Natural killer cell (primary cell): ENCODE data around the gene RAB5A. TPM values are rescaled to one million over a fixed set of nuclear protein-coding genes. Genes with fewer than 3 reads are reported as not detected.

Experiments
- ATAC-seq, 3 donors: fragments of 150-1000 bp in 2 of 3; fragments of 200-7000 bp in 1 of 3; cut with Tn5 transposase; 1 replicate in 1 of 3; 2 replicates in 2 of 3; pipeline ENCODE4 v1.10.0; 2021; ENCODE audit warnings: mild to moderate bottlenecking in 2 of 3, moderate library complexity in 2 of 3
- DNase-seq, 2 donors: peaks; one replicate each; pipeline versions ENCODE4 v3.0.0 to v3.0.0-alpha.2; 2013 to 2021; ENCODE audit warnings: mixed read lengths in 1 of 2
- H3K27ac ChIP-seq: one replicate; pipeline ENCODE4 v1.5.1; 2013; ENCODE audit warnings: mild to moderate bottlenecking, low read length
- H3K27me3 ChIP-seq: one replicate; pipeline ENCODE4 v1.6.1; 2013; ENCODE audit warnings: low read length; ENCODE audit not compliant: control insufficient read depth, insufficient read depth
- H3K36me3 ChIP-seq: one replicate; pipeline ENCODE4 v1.6.1; 2013; ENCODE audit warnings: low read length; ENCODE audit not compliant: control insufficient read depth, insufficient read depth
- H3K4me1 ChIP-seq: one replicate; pipeline ENCODE4 v1.6.1; 2013; ENCODE audit warnings: low read length; ENCODE audit not compliant: control insufficient read depth, insufficient read depth
- H3K4me3 ChIP-seq: one replicate; pipeline ENCODE4 v1.5.1; 2013; ENCODE audit warnings: low read length
- H3K9me3 ChIP-seq: one replicate; pipeline ENCODE4 v1.6.1; 2013; ENCODE audit warnings: low read length; ENCODE audit not compliant: control insufficient read depth, insufficient read depth
- H3K27ac Mint-ChIP-seq, 2 donors: one replicate each; pipeline ENCODE4 v1.8.0; 2022; ENCODE audit warnings: mild to moderate bottlenecking in 2 of 2, mixed read lengths in 2 of 2, moderate library complexity in 1 of 2
- H3K27me3 Mint-ChIP-seq, 2 donors: one replicate each; pipeline ENCODE4 v1.8.0; 2022; ENCODE audit warnings: low read depth in 2 of 2, mixed read lengths in 2 of 2
- H3K36me3 Mint-ChIP-seq: one replicate; pipeline ENCODE4 v1.8.0; 2022; ENCODE audit warnings: mixed read lengths
- H3K4me1 Mint-ChIP-seq, 2 donors: one replicate each; pipeline ENCODE4 v1.8.0; 2022; ENCODE audit warnings: mixed read lengths in 2 of 2
- H3K4me3 Mint-ChIP-seq: one replicate; pipeline ENCODE4 v1.8.0; 2022; ENCODE audit warnings: mild to moderate bottlenecking, moderate library complexity, mixed read lengths
- H3K9me3 Mint-ChIP-seq, 2 donors: one replicate each; pipeline ENCODE4 v1.8.0; 2022; ENCODE audit warnings: mixed read lengths in 2 of 2
- CTCF ChIP-seq: fragments of 200-600 bp; IDR thresholded peaks from one replicate; pipeline ENCODE4 v1.8.0; 2022; ENCODE audit warnings: antibody characterized with exemption
- WGBS: methylation state at CpG from one replicate; pipeline ENCODE4 v1.1.7; 2013; ENCODE audit warnings: missing lambda C conversion rate; ENCODE audit not compliant: insufficient coverage; 5-methylcytosine and 5-hydroxymethylcytosine counted together
- intact Hi-C: fragments of 100-400 bp; cut with micrococcal nuclease; formaldehyde crosslinking; loops from one replicate; pipeline ENCODE4 v1.14.2; 2022
- total RNA-seq, 4 donors: library from RNA; stranded (reverse); fragments of 120-200 nt in 1 of 4; gene quantifications; one replicate each; pipeline versions ENCODE4 v1.2.3 to v1.2.4, GENCODE V29; 2013 to 2022

The RAB5A gene
- total RNA-seq, 3 donors from 2014 or later (not counting 1 experiment from before 2014, with no cell fraction given) = 102 to 109 (median 102) TPM

- Histone ChIP-seq H3K36me3 (no peaks in the 10 kb centered on the region), H3K4me3 (no peak overlapping the region), H3K4me1 (no peaks in the 10 kb centered on the region), H3K27me3 (no peaks in the 10 kb centered on the region), H3K9me3 (no peaks in the 10 kb centered on the region), H3K27ac (no peak overlapping the region)
- H3K9me3 Mint-ChIP-seq = no peaks in the 10 kb centered on the region
- ATAC-seq (no peak), DNase-seq (no peak)
- intact Hi-C loops = no loop called here
- no peak for TF ChIP-seq CTCF
- no peaks in the 10 kb centered on the region for H3K4me1 Mint-ChIP-seq
- no peaks in the 10 kb centered on the region for H3K36me3 Mint-ChIP-seq
- WGBS = 100% methylated on average over 1 of the region's 2 CpGs
- H3K27ac Mint-ChIP-seq = no peak overlapping the region
- no peaks in the 10 kb centered on the region for H3K27me3 Mint-ChIP-seq
- no peak overlapping the region for H3K4me3 Mint-ChIP-seq
Measured at GRCh38 chr3:20022954-20023622, 76.2 kb downstream of the RAB5A start.

- Histone ChIP-seq H3K36me3 (no peaks in the 10 kb centered on the region), H3K27ac (no peak overlapping the region), H3K4me1 (no peaks in the 10 kb centered on the region), H3K9me3 (no peaks in the 10 kb centered on the region), H3K4me3 (no peak overlapping the region), H3K27me3 (no peaks in the 10 kb centered on the region)
- H3K4me1 Mint-ChIP-seq = no peaks in the 10 kb centered on the region
- 96% methylated on average over 2 of the region's 2 CpGs for WGBS
- intact Hi-C loops = no loop called here
- H3K4me3 Mint-ChIP-seq = no peak overlapping the region
- no peak for TF ChIP-seq CTCF
- no peak for DNase-seq
- ATAC-seq = no peak
- no peaks in the 10 kb centered on the region for H3K27me3 Mint-ChIP-seq
- no peak overlapping the region for H3K27ac Mint-ChIP-seq
- no peaks in the 10 kb centered on the region for H3K36me3 Mint-ChIP-seq
- no peaks in the 10 kb centered on the region for H3K9me3 Mint-ChIP-seq
Measured at GRCh38 chr3:20023623-20024405, 76.9 kb downstream of the RAB5A start.

GRCh38 chr3:20027136-20027535, 80.2 kb downstream of the RAB5A start:
- H3K4me3 Mint-ChIP-seq = no peak overlapping the region

More at GRCh38 chr3:20027136-20027535, 80.2 kb downstream of the RAB5A start:
- TF ChIP-seq CTCF = no peak
- intact Hi-C loops = no loop called here
- H3K27ac ChIP-seq = no peak overlapping the region
- DNase-seq (no peak), ATAC-seq (no peak)
- H3K9me3 ChIP-seq = no peaks in the 10 kb centered on the region
- no peak overlapping the region for H3K27ac Mint-ChIP-seq
- no peaks in the 10 kb centered on the region for H3K4me1 ChIP-seq
- H3K36me3 Mint-ChIP-seq = no peaks in the 10 kb centered on the region
- WGBS = 84% methylated on average over 4 of the region's 4 CpGs
- no peaks in the 10 kb centered on the region for H3K4me1 Mint-ChIP-seq
- H3K36me3 ChIP-seq = no peaks in the 10 kb centered on the region
- no peak overlapping the region for H3K4me3 ChIP-seq
- H3K9me3 Mint-ChIP-seq = no peaks in the 10 kb centered on the region
- H3K27me3 ChIP-seq = no peaks in the 10 kb centered on the region
- no peaks in the 10 kb centered on the region for H3K27me3 Mint-ChIP-seq
